Measurements from ENCODE around the gene OPCML.

Gene OPCML

DNA sequence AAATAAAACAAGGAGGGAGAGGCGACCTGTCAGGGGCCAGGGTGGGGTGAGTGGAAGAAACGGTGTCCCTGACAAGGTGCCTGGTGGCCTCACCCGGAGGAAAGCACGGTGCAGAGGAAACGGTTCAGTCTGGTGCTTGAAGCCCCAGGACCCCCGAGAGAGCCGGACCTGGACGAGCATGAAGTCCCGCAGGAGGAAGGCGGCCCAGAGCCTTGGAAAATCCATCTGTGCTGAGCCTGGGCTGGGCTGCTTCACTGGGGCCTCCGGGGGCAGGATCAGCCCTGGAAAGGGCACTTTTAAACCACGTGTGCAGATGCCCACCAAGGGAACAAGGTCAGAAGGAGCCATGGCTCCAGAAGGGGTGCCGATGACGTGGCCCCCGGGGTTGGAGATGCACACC, 467.3 kb downstream of the OPCML start:
- no peak for DNase-seq (ENCODE audit: extremely low spot score)
- ChIA-PET POLR2A (no interaction called here), CTCF (no interaction called here)
- TF ChIP-seq, protein P1, sequence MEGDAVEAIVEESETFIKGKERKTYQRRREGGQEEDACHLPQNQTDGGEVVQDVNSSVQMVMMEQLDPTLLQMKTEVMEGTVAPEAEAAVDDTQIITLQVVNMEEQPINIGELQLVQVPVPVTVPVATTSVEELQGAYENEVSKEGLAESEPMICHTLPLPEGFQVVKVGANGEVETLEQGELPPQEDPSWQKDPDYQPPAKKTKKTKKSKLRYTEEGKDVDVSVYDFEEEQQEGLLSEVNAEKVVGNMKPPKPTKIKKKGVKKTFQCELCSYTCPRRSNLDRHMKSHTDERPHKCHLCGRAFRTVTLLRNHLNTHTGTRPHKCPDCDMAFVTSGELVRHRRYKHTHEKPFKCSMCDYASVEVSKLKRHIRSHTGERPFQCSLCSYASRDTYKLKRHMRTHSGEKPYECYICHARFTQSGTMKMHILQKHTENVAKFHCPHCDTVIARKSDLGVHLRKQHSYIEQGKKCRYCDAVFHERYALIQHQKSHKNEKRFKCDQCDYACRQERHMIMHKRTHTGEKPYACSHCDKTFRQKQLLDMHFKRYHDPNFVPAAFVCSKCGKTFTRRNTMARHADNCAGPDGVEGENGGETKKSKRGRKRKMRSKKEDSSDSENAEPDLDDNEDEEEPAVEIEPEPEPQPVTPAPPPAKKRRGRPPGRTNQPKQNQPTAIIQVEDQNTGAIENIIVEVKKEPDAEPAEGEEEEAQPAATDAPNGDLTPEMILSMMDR (IDR thresholded peaks at IDR 0.05; ENCODE audit: control extremely low read depth, extremely low read depth, low read depth, missing control alignments), result no peak

DNA sequence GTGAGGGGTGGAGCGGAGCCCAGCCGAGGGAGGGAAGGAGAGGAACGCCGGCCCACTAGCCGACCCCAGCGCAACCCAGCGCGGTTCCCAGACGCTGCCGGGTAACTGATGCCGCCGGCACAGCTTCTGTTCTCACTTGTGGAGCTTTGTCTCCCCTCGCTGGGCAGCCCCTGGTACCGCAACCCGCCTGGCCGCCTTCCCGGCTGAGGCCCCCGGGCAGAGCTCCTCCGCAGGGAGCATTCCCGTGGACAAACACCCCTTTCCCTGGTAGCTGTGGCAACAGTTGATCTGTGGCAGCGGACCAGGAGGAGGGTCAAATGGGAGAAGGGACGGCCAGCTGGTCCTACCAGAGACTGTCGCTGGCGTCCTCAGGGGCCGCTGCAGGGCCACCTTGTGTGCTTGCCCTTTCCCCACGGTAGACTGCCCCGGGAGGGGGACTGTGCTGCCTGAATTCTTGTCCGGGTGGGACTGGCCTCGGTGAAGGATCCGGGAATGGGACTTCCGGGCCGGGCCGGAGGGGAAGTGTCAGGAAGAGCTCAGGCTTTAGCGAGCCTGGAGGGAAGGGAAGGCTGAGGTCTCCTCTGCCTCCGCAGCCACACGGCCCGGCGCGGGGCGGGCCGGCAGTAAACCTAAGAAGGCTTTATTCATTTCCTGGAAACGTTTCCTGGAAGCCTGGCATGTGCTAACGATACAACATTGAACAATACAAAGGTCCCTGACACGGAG, 468.0 kb downstream of the OPCML start:
- DNase-seq (ENCODE audit: extremely low spot score), result peak; percentile 27
- TF ChIP-seq, protein P1 (IDR thresholded peaks at IDR 0.05; ENCODE audit: control extremely low read depth, extremely low read depth, low read depth, missing control alignments), result no peak
- POLR2A ChIA-PET, result no interaction called here
- CTCF ChIA-PET, result no interaction called here

DNA sequence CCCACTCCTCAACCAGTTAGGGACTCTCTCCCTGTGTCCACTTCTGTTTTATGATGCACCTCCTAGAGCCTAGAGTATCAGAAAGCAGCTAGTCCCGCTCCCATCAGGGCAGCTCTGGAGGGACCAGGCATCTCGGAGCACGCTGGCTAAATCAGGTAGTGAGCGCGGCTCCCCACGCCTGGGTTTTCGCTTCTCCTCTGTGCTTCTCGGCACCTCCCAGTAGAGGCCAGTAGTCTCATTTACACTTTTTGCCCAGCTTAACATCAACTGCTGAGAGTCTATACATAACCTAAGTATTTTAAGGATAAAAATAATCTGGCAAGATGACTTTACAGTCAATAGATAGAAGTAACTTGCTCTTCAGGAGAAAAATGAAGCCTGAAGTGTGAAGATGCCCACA, 473.8 kb downstream of the OPCML start:
- ChIA-PET POLR2A (no interaction called here), CTCF (interaction anchor here (0.9 to 1.0 kb wide), 2 partner anchors 11 to 13 kb away, joined by 3 read pairs; no protein-coding TSS in a partner anchor)
- TF ChIP-seq, protein P1 (IDR thresholded peaks at IDR 0.05; ENCODE audit: control extremely low read depth, extremely low read depth, low read depth, missing control alignments), result no peak

DNA sequence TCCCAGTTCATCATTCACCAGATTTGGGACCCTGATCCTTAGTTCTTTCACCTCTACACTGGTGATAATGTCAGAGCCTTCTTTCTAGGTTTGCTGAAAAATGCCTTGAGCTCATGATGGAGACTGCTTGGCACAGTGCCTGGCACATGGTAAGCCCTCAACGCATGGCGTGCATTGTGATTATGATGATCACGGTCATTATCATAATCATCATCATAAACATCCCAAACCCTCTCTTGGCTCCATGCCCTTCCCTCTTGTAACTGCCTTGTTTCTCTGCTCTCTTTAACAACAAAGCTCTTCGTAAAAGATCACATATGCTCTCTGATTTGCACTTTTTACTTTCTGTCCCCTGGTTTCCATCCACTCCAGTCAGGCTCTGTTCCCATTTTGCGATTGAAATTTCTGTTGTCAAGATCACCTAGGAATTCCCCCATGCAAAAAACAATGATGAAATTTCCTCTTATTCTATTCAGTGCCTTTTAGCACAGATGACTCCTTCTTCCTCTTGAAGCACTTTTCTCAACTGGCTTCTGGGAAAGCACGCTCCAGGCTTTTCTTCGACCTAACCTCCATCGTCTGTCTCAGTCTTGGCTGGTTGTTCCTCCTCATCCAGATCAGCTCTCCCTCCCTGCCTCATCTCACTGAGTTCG, 479.1 kb downstream of the OPCML start:
- CTCF ChIA-PET, result no interaction called here
- POLR2A ChIA-PET, result no interaction called here
- TF ChIP-seq, protein P1 (IDR thresholded peaks at IDR 0.05; ENCODE audit: control extremely low read depth, extremely low read depth, low read depth, missing control alignments), result no peak
- DNase-seq (ENCODE audit: extremely low spot score), result no peak

More for the DNA sequence above, 473.8 kb downstream of the OPCML start:
- no peak for DNase-seq (ENCODE audit: extremely low spot score)

DNA sequence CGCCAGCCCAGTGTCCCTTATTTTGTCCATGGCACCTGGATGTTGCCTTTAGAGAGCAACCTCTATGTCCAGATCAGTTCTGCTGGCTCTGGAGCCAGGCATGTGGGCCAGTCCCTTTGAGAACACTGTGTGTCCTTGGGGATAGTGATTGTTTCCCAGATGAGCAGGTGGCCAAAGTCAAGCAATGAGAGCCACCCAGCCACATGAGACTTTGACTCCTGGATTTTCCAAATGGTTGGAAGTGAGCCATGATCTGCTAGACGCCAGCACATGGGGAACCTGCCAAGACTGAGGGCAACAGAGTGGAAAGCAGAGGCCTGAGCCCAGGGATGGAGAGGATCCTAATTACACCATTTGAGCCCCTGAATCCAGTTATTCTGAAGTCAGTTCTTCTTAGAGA, 479.8 kb downstream of the OPCML start:
- TF ChIP-seq, protein P1 (IDR thresholded peaks at IDR 0.05; ENCODE audit: control extremely low read depth, extremely low read depth, low read depth, missing control alignments), result no peak

DNA sequence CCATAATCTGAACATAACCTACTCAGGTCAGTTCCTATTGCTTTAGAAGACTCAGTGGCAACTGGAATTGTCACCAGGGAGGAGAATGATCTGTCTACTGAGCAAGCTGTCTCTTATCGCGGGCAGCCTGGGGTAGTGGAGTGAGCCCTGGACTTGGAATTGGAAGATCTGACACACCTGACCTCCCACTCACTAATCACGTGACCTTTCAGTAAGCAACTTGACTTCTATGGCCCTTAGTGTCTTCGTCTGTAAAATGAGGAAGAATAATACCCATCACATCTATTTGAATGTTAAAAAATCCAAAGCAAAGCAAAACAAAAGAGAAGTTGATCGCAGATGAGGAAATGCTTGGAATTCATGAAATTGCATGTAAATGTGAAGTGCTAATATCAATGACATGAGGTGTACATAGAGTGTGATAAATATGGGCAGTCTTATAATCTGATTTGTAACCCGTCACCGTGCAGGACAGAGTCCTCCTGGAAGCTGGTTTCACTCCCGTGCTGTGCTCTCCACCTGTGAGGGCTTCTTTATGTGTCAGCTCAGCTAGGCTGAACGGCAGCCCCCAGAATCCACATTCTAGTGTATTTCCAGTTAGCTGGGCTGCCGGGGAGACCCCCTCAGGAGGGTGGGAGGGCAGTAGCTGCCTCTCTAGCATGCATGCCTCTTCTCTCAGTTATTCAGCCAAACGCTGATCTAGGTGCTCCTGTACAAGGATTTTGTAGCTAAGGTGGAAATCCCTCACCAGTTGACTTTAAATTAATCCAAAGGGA, 482.9 kb downstream of the OPCML start:
- POLR2A ChIA-PET, result no interaction called here
- DNase-seq (ENCODE audit: extremely low spot score), result no peak
- TF ChIP-seq, protein P1 (IDR thresholded peaks at IDR 0.05; ENCODE audit: control extremely low read depth, extremely low read depth, low read depth, missing control alignments), result no peak
- CTCF ChIA-PET, result interaction anchor here (0.7 to 1.7 kb wide), 6 partner anchors 8 to 34 kb away, joined by 3 to 4 read pairs (median 3); no protein-coding TSS in a partner anchor

More for the DNA sequence above, 479.8 kb downstream of the OPCML start:
- ChIA-PET CTCF (no interaction called here), POLR2A (no interaction called here)
- no peak for DNase-seq (ENCODE audit: extremely low spot score)
